ENCODE measurements around the gene SLC6A6. TPM values are rescaled to one million over a fixed set of nuclear protein-coding genes. Genes with fewer than 3 reads are reported as not detected.

SLC6A6 gene
- polyA plus RNA-seq, 1 of the 3 experiments (the other 2 are of a cell fraction) = 19.1 TPM

DNA sequence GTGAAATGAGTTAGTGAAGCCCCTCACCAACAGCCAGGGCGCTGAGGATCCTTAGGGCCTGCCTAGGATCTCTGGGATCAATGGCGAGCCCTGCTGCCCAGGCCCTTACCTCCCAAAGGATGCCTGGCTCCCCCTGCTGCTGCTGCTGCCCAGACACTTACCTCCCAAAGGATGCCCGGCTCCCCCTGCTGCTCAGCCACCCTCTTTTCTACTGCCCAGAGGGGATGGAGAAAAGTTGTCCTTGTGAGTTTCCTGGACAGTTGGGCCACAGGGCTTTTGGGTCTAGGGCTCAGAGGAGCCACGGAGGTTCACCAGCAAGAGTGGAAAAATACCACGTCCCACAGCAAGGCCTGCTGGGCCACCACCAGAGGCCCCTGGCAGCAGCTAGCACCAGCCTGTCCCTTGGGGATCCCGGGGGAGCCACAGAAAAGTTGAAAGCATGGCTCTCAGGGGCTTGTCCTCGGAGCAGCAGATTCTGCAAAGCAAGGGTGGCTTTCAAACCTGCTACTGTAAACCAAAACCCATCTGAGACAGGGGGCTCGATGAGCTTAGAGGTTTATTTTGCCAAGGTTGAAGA lies 59.4 kb downstream of the SLC6A6 start:
- ChIA-PET CTCF (interaction anchor here (0.6 to 5.0 kb wide), 33 partner anchors 9 to 565 kb away, joined by 3 to 82 read pairs (median 4); partner anchors contain the start of gene SLC6A6), POLR2A (no interaction called here)
- Histone ChIP-seq H3K9me3 (no peaks in the 10 kb centered on the region), H3F3A (replicated peaks; ENCODE audit: insufficient read depth) (peaks cover 6% of the 10 kb centered on the region), H3K4me2 (peak overlapping the region; percentile 9; the same call in 1 of the 2 replicates), H3K27ac (ENCODE audit: low read depth in 2 of 2, low read length in 1 of 2) (peak overlapping the region in 1 of 2 experiments; percentile 76; a peak in 1 of 4 replicates), H4K20me1 (ENCODE audit: insufficient read depth) (no peaks in the 10 kb centered on the region), H3K9me2 (no peaks in the 10 kb centered on the region), H3K9ac (no peak overlapping the region), H3K27me3 (ENCODE audit: insufficient read depth) (no peaks in the 10 kb centered on the region), H2AFZ (ENCODE audit: low read depth) (no peak overlapping the region), H3K4me1 (ENCODE audit: control insufficient read depth in 1 of 2, insufficient read depth in 2 of 2, low read depth in 1 of 2, low read length in 1 of 2) (peaks cover 9 to 17% of the 10 kb centered on the region in 2 experiments; a peak in 3 of 4 replicates), H3K36me3 (replicated peaks in 1 of 2; ENCODE audit: control insufficient read depth in 1 of 2, insufficient read depth in 2 of 2, low read length in 1 of 2) (peaks cover 22 to 26% of the 10 kb centered on the region in 2 experiments), H3K4me3 (ENCODE audit: low read depth in 2 of 2, low read length in 1 of 2) (no peak overlapping the region), H3K79me2 (ENCODE audit: insufficient read depth) (no peaks in the 10 kb centered on the region)
- peak; percentile 86 for DNase-seq
- TF ChIP-seq CTCF (IDR thresholded peaks at IDR 0.05) = peak; percentile 78
- TF ChIP-seq RAD21 (IDR thresholded peaks at IDR 0.05; ENCODE audit: low read length) = peak; percentile 88
- TF ChIP-seq GABPA (IDR thresholded peaks at IDR 0.05; ENCODE audit: low read depth) = no peak
- TF ChIP-seq MEF2A (IDR thresholded peaks at IDR 0.05; ENCODE audit: borderline replicate concordance, low read depth) = no peak
- no peak for TF ChIP-seq MXI1 (IDR thresholded peaks at IDR 0.05; ENCODE audit: low read depth, low read length)
- TF ChIP-seq SMC3 (IDR thresholded peaks at IDR 0.05; ENCODE audit: low read depth, low read length) = peak; percentile 98
- TF ChIP-seq REST (IDR thresholded peaks at IDR 0.05; ENCODE audit: low read depth, low read length) = no peak
- TF ChIP-seq CHD2 (IDR thresholded peaks at IDR 0.05; ENCODE audit: low read length, partially characterized antibody) = no peak
- no peak for TF ChIP-seq JUND (IDR thresholded peaks at IDR 0.05)
- no peak for TF ChIP-seq POLR2AphosphoS5 (IDR thresholded peaks at IDR 0.05; ENCODE audit: low read depth, low read length)
- WGBS (ENCODE audit: low lambda C conversion rate) = 91% methylated on average over 3 of the region's 8 CpGs

DNA sequence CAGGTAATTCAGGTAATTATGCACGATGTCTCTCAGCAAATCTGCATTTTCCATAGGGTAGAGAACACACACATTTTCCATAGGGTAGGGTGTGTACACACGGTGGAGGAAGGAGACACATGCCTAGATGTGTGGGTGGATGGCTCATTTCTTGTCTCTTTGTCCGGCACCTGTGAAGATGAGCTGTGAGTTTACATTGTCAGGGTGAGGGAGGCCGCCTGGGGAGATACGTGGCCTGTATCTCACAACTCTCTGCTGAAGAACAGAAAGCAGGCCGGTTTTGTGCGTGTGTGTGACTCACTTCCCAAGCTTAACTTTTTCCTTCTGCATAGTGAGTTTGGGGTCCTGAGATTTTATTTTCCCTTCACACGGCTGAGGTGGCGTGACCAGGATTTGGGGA lies 60.3 kb downstream of the SLC6A6 start:
- Histone ChIP-seq H3K27me3 (ENCODE audit: insufficient read depth) (no peaks in the 10 kb centered on the region), H3K4me3 (ENCODE audit: low read depth in 2 of 2, low read length in 1 of 2) (no peak overlapping the region), H3K9ac (no peak overlapping the region), H3K79me2 (ENCODE audit: insufficient read depth) (no peaks in the 10 kb centered on the region), H3F3A (replicated peaks; ENCODE audit: insufficient read depth) (peaks cover 6% of the 10 kb centered on the region), H3K4me2 (no peak overlapping the region), H3K9me3 (no peaks in the 10 kb centered on the region), H3K4me1 (ENCODE audit: control insufficient read depth in 1 of 2, insufficient read depth in 2 of 2, low read depth in 1 of 2, low read length in 1 of 2) (peaks cover 9 to 17% of the 10 kb centered on the region in 2 experiments; a peak in 3 of 4 replicates), H2AFZ (ENCODE audit: low read depth) (no peak overlapping the region), H3K9me2 (no peaks in the 10 kb centered on the region), H3K27ac (ENCODE audit: low read depth in 2 of 2, low read length in 1 of 2) (no peak overlapping the region), H3K36me3 (replicated peaks in 1 of 2; ENCODE audit: control insufficient read depth in 1 of 2, insufficient read depth in 2 of 2, low read length in 1 of 2) (peaks cover 22 to 26% of the 10 kb centered on the region in 2 experiments), H4K20me1 (ENCODE audit: insufficient read depth) (no peaks in the 10 kb centered on the region)
- WGBS (ENCODE audit: low lambda C conversion rate) = 90% methylated on average over 9 of the region's 9 CpGs
- DNase-seq = no peak
- POLR2A ChIA-PET = no interaction called here
- CTCF ChIA-PET = interaction anchor here (0.8 to 5.0 kb wide), 25 partner anchors 8 to 566 kb away, joined by 3 to 82 read pairs (median 5); partner anchors contain the start of gene SLC6A6
- TF ChIP-seq EP300 (IDR thresholded peaks at IDR 0.05; ENCODE audit: borderline replicate concordance in 1 of 2, low read depth in 1 of 2, low read length in 1 of 2) (no peak), MXI1 (IDR thresholded peaks at IDR 0.05; ENCODE audit: low read depth, low read length) (no peak), TAF1 (IDR thresholded peaks at IDR 0.05; ENCODE audit: borderline replicate concordance, low read depth, low read length) (no peak), RXRA (IDR thresholded peaks at IDR 0.05; ENCODE audit: borderline replicate concordance, low read depth) (no peak), RFX5 (IDR thresholded peaks at IDR 0.05; ENCODE audit: low read length) (no peak), CTCF (IDR thresholded peaks at IDR 0.05) (no peak), FOXJ3 (CRISPR knock-in tag; IDR thresholded peaks at IDR 0.05) (no peak), JUND (IDR thresholded peaks at IDR 0.05) (no peak), SIN3A (IDR thresholded peaks at IDR 0.05; ENCODE audit: borderline replicate concordance, low read depth, low read length) (no peak), EZH2phosphoT487 (IDR thresholded peaks at IDR 0.05; ENCODE audit: borderline replicate concordance, low read depth) (no peak), MEF2A (IDR thresholded peaks at IDR 0.05; ENCODE audit: borderline replicate concordance, low read depth) (no peak), CHD2 (IDR thresholded peaks at IDR 0.05; ENCODE audit: low read length, partially characterized antibody) (no peak)

Measured in SK-N-SH (cell line).